Measurements from ENCODE around the gene KBTBD12.
A peak's percentile ranks its signal among the peaks of the same experiment; 100 is the strongest.

The KBTBD12 gene

DNA sequence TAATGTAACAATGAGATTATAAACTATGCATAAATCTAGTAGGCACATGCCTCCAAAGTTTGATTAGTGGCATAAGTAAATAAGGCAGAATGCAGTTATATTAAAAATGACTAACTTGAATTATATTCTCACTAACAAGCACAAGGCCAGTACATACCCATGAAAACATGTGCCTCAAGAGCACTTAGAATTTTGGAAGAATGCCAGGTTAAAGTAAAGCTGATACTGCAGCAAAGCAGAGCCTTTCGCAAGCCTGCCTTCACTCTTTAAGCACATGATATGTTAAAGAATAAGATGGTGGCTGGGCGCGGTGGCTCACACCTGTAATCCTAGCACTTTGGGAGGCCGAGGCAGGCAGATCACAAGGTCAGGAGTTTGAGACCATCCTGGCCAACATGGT is 49.0 kb downstream of the KBTBD12 start:
- no peak for TF ChIP-seq CTCF (IDR thresholded peaks at IDR 0.05; ENCODE audit: borderline replicate concordance, control extremely low read depth, extremely low read depth, insufficient read depth, missing control alignments)
- no peak for DNase-seq (ENCODE audit: low spot score)
- in situ Hi-C loops (cut with MboI; ENCODE audit: low sequenced_read_pairs, unreplicated experiment) = loop anchor here (10.0 kb wide), 1 partner anchor 319 kb away; no protein-coding TSS in a partner anchor

DNA sequence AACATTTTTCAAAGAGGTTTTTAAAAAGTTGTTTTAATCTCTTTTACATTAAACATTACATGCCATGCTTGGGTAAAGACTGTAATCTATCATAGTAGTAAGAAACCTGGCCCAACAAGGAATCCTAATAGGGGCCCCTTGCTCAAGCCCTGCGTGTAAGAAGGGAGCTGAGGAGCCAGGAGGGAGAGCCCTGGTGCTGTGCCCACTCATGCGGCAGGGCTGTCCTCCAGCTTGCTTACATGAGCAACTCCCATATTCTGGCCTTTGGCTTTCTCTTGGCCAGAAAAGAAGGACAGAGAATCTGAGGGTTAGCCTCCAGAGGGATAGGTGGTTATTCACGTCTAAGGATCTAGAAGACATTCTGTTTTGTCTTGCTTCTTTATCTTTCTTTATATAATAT is 49.8 kb downstream of the KBTBD12 start:
- DNase-seq (ENCODE audit: low spot score) = no peak
- no peak for TF ChIP-seq CTCF (IDR thresholded peaks at IDR 0.05; ENCODE audit: borderline replicate concordance, control extremely low read depth, extremely low read depth, insufficient read depth, missing control alignments)
- in situ Hi-C loops (cut with MboI; ENCODE audit: low sequenced_read_pairs, unreplicated experiment) = loop anchor here (10.0 kb wide), 1 partner anchor 320 kb away; no protein-coding TSS in a partner anchor

DNA sequence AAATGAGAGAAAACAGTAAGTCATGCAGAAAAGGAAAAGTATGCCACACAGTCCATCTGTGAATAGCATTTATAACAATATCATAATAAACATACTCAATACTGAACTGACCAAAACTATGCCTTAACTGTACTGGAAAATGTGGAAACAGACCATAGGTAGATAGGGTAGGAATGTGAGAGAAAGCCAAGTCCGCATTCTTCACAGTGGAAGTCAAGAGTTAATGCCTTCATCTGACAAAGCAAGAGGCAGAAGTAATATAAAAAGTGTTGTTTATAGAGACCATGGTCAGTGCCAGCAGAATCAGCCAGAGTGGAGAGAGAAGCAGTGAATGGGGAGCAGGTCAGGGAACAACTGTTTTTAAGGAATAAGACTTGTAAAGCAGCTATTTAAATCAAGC is 52.3 kb downstream of the KBTBD12 start:
- in situ Hi-C loops (cut with MboI; ENCODE audit: low sequenced_read_pairs, unreplicated experiment) = loop anchor here (10.0 kb wide), 1 partner anchor 323 kb away; no protein-coding TSS in a partner anchor
- TF ChIP-seq CTCF (IDR thresholded peaks at IDR 0.05; ENCODE audit: borderline replicate concordance, control extremely low read depth, extremely low read depth, insufficient read depth, missing control alignments) = no peak
- DNase-seq (ENCODE audit: low spot score) = no peak

DNA sequence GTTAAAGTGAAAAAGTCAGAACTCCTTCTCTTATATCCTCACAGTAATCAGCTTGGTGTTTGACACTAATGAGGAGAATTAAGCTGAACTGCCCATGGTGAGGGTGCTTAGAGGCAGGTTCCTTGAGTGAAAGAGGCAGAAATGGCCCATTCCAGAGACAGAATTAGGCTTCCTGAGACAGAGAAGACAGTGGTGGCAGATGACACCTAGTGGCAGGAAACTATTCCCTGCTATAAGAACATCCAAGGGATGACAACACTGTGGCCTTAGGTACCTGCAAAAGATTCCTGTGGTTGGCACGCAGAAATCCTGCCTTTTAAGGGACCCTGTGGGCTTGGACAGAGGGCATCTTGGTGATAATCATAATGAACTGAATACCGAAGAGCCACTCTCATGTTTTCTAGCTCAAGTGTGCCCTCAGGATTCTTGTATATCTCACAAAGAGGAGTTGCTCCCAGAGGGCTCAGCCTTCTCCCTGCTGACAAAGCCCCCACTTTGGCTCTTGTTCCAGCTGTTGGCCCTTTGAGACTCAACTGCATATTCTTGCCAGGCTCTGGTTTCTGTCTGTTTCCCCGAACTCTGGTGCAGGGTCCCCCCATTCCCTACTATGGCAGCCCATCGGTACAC is 56.0 kb downstream of the KBTBD12 start:
- in situ Hi-C loops (cut with MboI; ENCODE audit: low sequenced_read_pairs, unreplicated experiment) = no loop called here

DNA sequence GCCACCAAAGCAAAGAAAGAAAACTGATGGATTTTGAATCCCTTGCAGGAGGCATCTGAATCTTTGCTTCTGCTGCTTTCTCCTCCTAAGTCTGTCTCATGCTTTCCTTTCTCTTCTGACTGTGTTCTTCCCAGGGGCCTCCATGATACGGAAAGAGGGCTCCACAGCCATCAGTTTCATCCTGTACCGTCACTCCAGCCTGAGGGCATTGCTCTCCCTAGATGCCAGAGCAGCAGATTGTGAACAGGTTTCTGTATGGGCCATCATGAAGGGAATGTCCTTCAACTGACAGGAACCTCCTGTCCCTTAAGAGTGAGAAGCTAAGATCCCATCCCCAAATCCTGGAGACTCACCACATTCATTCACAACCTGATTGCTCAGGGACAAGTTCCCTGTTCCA is 59.2 kb downstream of the KBTBD12 start:
- in situ Hi-C loops (cut with MboI; ENCODE audit: low sequenced_read_pairs, unreplicated experiment) = no loop called here
- DNase-seq (ENCODE audit: low spot score) = no peak
- no peak for TF ChIP-seq CTCF (IDR thresholded peaks at IDR 0.05; ENCODE audit: borderline replicate concordance, control extremely low read depth, extremely low read depth, insufficient read depth, missing control alignments)

More for the DNA sequence above, 56.0 kb downstream of the KBTBD12 start:
- DNase-seq (ENCODE audit: low spot score) = peak; percentile 46
- peak; percentile 71 for TF ChIP-seq CTCF (IDR thresholded peaks at IDR 0.05; ENCODE audit: borderline replicate concordance, control extremely low read depth, extremely low read depth, insufficient read depth, missing control alignments)

DNA sequence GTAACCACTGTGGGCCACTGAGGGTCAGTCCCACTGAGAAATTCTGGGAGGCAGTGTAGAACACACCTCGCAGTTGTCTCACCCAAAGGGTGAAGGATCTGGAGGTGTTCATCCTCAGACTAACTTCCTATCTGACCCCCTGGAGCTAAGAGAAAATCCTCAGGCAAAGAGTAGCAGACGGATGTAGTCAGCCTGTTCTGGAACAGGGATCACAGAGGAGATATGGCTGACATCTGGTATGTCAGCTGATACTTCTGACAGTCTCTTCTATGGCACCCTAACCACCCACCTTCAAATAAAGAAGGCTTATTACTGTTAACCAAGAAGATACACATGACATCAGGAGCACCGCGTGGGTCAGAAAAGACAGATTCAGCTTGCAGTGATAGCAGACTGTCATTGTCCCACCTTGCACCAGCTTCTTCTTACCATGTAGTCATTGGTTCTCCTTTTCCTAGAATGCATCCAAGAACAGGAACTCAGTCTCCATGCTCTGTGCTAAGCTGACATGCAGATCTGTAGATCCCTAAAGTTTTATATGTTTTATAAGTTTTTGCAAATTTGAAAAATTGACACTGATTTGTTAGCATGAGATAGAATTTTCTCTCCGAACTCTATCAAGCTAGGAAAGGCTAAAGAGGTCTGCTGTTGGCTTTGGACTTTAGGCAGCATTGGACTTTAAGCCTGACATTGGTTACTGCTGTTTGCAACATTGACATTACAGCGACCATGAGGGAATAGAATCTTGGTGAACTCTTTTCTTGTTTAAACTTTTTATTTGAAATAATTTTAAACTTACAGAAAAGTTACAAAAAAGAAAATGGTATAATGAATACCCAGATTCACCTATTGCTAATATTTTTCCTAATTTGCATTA is 60.4 kb downstream of the KBTBD12 start:
- in situ Hi-C loops (cut with MboI; ENCODE audit: low sequenced_read_pairs, unreplicated experiment) = no loop called here
- TF ChIP-seq CTCF (IDR thresholded peaks at IDR 0.05; ENCODE audit: borderline replicate concordance, control extremely low read depth, extremely low read depth, insufficient read depth, missing control alignments) = no peak
- DNase-seq (ENCODE audit: low spot score) = no peak
